Activated CD4-positive, alpha-beta T cell treated with anti-CD3 and anti-CD28 coated beads, Interleukin-10, Interleukin-2, amounts not matched to agents 100 ng/mL and 50 ng/mL, durations not matched to agents 16 hours and 8 hours (primary cell): ENCODE results near the gene MYO1A.
"Not testable (repeated sequence)": the region's sequence is repeated elsewhere in the genome, so short reads cannot be mapped to it uniquely, and the experiment has no call there.

Experiments
- DNase-seq: peaks from one replicate; pipeline ENCODE4 v3.0.0-alpha.2; 2020

The MYO1A gene

DNA sequence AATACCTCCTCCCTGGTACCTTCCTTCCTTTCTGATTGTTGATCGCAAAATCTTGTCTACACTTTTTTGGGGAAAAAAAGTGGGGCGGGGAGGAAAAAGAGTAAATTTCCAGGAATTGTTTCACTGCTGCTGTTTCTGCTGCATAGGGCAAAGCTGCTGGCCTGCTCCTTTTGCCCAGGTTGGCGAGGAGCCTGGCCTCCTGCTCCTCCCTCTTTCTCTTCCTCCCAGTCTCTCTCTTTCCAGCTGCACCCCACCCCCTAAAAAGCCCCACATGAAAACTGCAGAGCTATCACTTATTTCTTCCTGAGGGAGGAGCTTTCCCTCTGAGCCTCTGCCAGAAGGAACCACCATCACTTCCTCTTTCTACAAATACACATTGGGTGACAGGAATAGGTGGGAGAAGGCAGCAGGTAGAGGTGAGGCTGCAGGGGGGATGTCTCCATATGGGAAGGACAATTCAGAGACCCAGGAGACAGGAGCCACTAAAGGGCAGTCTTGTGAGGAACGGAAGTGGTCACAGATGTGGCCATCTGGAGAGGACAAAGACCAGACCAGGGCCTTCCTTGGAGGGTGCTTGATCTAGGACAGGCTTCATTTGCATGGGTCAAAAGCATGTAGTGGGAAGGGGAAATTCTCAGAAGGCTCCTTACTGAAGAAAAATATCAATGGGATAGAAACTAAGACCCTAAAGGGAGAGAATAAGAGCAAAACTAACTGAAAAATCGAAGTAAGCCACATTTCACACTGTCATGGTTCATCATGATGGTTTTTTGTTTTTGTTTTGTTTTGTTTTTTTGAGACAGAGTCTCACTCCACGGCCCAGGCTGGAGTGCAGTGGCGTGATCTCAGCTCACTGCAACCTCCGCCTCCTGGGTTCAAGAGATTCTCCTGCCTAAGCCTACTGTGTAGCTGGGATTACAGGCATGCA is 58.3 kb downstream of the MYO1A start:
- no peak for DNase-seq

DNA sequence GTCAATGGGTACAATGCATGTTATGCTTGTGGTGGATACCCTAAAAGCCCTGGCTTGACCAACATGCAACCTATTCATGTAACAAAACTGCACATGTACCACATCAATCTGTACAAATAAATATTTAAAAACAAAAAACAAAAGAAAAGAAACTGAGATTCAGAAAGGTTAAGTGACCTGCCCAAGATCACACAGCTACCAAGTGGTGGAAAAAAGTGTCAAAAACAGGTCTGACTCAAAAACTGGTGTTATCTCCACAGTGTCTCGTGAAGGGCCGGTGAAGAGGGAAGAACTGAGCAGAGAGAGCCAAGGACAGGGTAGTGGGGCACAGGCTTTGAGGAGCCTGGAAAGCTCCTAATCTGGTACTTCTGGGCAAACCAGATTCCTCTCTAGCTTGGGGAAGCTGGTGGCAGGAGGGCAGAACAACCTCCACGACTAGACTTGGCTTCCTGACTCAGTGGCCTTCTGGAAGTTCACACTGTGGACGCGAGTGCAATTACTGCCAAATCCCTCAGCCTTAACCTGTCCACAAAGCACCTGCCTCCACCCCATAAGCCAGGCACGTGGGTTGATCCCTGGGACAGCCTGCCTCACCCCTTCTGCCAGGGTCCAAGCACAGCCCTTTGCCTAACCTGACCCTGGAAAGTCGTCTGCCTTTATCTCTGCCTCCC is 59.1 kb downstream of the MYO1A start:
- DNase-seq = no peak

GRCh38 chr12:56989861-56990610 is 59.9 kb downstream of the MYO1A start:
- no peak for DNase-seq

DNA sequence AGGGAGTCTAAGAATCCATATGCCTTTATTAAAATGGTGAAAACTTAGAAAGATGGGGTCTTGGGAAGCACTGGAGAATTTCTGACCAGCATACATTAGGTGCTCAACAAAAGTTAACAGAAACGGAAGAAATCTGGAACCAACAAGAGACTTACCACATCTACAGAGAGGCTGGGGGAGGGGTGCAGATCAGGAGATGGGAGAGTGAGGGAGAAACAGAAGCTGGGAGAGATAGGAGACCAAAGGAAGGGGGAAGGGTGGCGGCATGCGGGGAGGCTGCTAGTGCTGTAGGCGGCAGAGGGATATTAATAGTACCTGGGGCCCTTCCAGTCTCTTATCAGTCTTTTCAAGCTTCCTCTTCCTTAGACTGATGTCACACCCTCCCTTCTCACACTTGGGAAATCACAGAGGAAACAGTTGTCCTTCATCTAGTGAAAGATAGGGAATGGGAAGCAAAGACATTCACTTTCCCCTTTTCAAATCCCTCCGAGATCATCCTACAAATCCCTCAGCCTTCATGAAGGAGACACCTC is 61.7 kb downstream of the MYO1A start:
- DNase-seq = no peak

GRCh38 chr12:56987551-56988053 is 62.3 kb downstream of the MYO1A start:
- peak; percentile 75 for DNase-seq

GRCh38 chr12:56987011-56987410 is 62.9 kb downstream of the MYO1A start:
- no peak for DNase-seq

- DNase-seq = not testable (repeated sequence)
Measured at GRCh38 chr12:56985714-56986113, 64.2 kb downstream of the MYO1A start.

- no peak for DNase-seq
Measured at GRCh38 chr12:56983386-56983785, 66.5 kb downstream of the MYO1A start.

DNA sequence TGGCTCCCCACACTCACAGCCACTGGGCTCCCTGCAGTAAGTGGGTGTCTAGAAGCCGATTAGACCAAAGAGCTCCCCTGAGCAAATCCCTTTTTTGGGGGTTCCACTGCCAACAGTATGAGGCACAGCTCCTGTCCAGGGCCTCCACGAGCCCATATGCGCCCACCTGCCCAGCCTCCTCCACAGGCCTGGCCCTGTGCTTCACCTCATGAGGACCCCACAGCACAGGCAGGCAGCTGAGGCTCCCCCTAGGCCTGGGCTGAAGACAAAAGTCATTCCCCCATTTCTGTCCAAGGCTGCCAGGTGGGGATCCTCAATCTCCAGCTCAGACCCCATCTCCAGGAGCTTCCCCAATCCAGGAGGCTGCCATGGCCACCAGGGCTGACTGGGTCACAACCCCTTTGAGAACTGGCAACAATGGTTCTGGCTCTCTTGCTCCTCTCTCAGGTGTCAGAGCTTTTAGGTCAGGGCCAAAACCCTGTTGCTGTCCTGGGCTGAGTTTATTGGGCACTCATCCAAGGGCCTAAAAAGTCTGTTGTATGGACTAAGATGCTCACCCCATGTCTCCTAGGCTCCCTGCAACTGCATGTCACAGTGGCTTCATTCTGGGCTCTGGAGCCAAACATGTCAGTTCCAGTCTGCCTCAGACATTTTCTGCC is 67.2 kb downstream of the MYO1A start:
- DNase-seq = not testable (repeated sequence)

DNA sequence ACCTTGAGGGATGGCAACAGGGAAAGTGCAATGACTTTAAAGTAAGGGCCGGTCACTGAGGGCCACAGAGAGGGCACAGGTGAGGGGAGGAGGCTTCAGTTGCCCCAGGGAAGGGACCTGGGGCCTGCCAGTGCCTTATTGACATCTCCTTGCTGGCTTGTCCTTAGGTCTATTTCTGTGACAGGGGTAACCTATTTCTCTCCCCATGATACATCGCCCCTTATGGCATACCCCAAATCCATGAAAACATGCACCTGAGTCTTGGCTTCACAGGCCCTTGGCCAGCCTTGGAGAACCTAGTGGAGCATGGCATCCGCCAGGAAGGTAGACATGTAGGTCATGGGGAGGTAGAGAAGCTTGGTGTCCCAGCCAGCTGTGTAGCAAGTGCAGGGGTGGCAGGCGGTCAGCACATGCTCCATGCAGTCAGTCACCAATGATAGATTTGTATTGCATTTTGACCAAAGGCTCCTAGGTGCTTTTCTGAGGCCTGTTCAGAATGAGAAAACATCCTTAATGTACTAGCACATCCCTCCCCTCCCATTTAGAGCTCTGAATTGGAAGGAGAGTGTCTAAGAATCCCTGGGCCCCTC is 68.9 kb downstream of the MYO1A start:
- no peak for DNase-seq

DNA sequence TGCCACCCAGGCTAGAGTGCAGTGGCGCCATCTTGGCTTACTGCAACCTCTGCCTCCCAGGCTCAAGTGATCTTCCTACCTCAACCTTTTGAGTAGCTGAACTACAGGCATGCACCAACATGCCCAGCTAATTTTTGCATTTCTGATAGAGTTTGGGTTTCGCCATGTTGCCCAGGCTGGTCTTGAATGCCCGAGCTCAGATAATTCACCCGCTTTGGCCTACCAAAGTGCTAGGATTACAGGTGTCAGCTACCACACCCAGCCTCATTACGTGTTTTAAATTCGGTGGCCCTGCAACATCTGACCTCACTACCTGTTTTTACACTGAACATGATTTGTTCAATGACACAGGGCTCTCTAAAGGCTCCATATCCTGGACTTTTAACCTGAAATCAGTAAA is 69.7 kb downstream of the MYO1A start:
- DNase-seq = no peak

GRCh38 chr12:56979628-56980027 is 70.3 kb downstream of the MYO1A start:
- no peak for DNase-seq
